PC-9 (cell line): ENCODE results near the gene RALGPS2. TPM values are rescaled to one million over a fixed set of nuclear protein-coding genes. Genes with fewer than 3 reads are reported as not detected.

Experiments used
- BruUV-seq: library from RNA; stranded (reverse); fragments of 400-500 nt; replicated peaks from 2 replicates; lab custom pipeline; 2021; lab: Mats Ljungman, UMichigan
- CTCF ChIA-PET: fragments of 300-600 bp; sonication (Branson Sonifier 250); formaldehyde crosslinking; loops from one replicate; lab custom pipeline; 2022; ENCODE audit warnings: antibody characterized with exemption; lab: Charles Lee
- POLR2A ChIA-PET: fragments of 300-600 bp; sonication (Branson Sonifier 250); formaldehyde crosslinking; loops from one replicate; lab custom pipeline; 2022; ENCODE audit warnings: antibody characterized with exemption; ENCODE audit not compliant: unreplicated experiment; lab: Charles Lee
- DNase-seq, 2 experiments: peaks; one replicate each; pipeline versions ENCODE4 v3.0.0 to v3.0.0-alpha.2; 2015 to 2022; ENCODE audit warnings: mixed read lengths in 1 of 2
- H2AFZ ChIP-seq: fragments of 200-600 bp; sonication (generic); 2 replicates; pipeline ENCODE4 v1.8.1; 2017; ENCODE audit warnings: antibody characterized with exemption
- H3F3A ChIP-seq: fragments of 200-600 bp; sonication (generic); 2 replicates; pipeline ENCODE4 v1.8.1; 2017; ENCODE audit warnings: antibody characterized with exemption, mild to moderate bottlenecking, low read depth; ENCODE audit not compliant: insufficient read depth
- H3K27ac ChIP-seq: fragments of 200-600 bp; sonication (generic); 2 replicates; pipeline ENCODE4 v1.6.1; 2016; ENCODE audit warnings: mixed run types
- H3K27me3 ChIP-seq: fragments of 200-600 bp; sonication (generic); 2 replicates; pipeline ENCODE4 v1.6.1; 2016; ENCODE audit warnings: low read depth, mixed run types; ENCODE audit not compliant: insufficient read depth
- H3K36me3 ChIP-seq: fragments of 200-600 bp; sonication (generic); 2 replicates; pipeline ENCODE4 v1.6.1; 2016; ENCODE audit warnings: low read depth, mixed run types
- H3K4me1 ChIP-seq: fragments of 200-600 bp; sonication (generic); replicated peaks from 2 replicates; pipeline ENCODE4 v1.6.1; 2016; ENCODE audit warnings: mixed run types; ENCODE audit not compliant: insufficient read depth
- H3K4me2 ChIP-seq: fragments of 200-600 bp; sonication (generic); 2 replicates; pipeline ENCODE4 v1.6.1; 2017; ENCODE audit warnings: mixed run types
- H3K4me3 ChIP-seq: fragments of 200-600 bp; sonication (generic); 2 replicates; pipeline ENCODE4 v1.6.1; 2016; ENCODE audit warnings: mixed run types
- H3K79me2 ChIP-seq: fragments of 200-600 bp; sonication (generic); 2 replicates; pipeline ENCODE4 v1.6.1; 2017; ENCODE audit warnings: low read depth, mixed run types
- H3K9me2 ChIP-seq: fragments of 200-600 bp; sonication (generic); 2 replicates; pipeline ENCODE4 v1.8.1; 2017; ENCODE audit warnings: mild to moderate bottlenecking; ENCODE audit not compliant: insufficient read depth
- H3K9me3 ChIP-seq: fragments of 200-600 bp; sonication (generic); 2 replicates; pipeline ENCODE4 v1.8.1; 2016; ENCODE audit warnings: low read depth; ENCODE audit not compliant: insufficient read depth
- H4K20me1 ChIP-seq: fragments of 200-600 bp; sonication (generic); 2 replicates; pipeline ENCODE4 v1.8.1; 2017; ENCODE audit not compliant: insufficient read depth
- CTCF ChIP-seq: fragments of 200-600 bp; sonication (generic); conservative IDR thresholded peaks from 2 replicates; pipeline ENCODE4 v1.6.1; 2017; ENCODE audit warnings: mixed run types, antibody characterized with exemption, mild to moderate bottlenecking, moderate library complexity
- EZH2 ChIP-seq: fragments of 200-600 bp; sonication (generic); IDR thresholded peaks from 2 replicates; pipeline ENCODE4 v1.8.0; 2017; ENCODE audit warnings: antibody characterized with exemption, low read depth
- intact Hi-C: fragments of 100-400 bp; cut with micrococcal nuclease; formaldehyde crosslinking; loops from one replicate; pipeline ENCODE4 v1.10.0; 2022; ENCODE audit not compliant: unreplicated experiment
- total RNA-seq: library from RNA; stranded (reverse); gene quantifications from 2 replicates; pipeline ENCODE4 v1.2.3, GENCODE V29; 2021

The RALGPS2 gene
- total RNA-seq, 1 experiment from 2014 or later: 62.4 TPM

GRCh38 chr1:178862864-178863263 lies 137.8 kb downstream of the RALGPS2 start:
- intact Hi-C loops: no loop called here
- POLR2A ChIA-PET: no interaction called here
- CTCF ChIA-PET: no interaction called here

GRCh38 chr1:178864326-178864725 lies 139.3 kb downstream of the RALGPS2 start:
- H3K36me3 ChIP-seq: 0 out of 2 replicates have a peak, but pooled peaks cover 3% of the 10 kb centered on the region
- no peak overlapping the region for H2AFZ ChIP-seq
- no peaks in the 10 kb centered on the region for H3F3A ChIP-seq
- no peaks in the 10 kb centered on the region; the same call in 1 of the 2 replicates for H4K20me1 ChIP-seq
- no peaks in the 10 kb centered on the region for H3K9me3 ChIP-seq
- no peak for TF ChIP-seq EZH2
- no peak for TF ChIP-seq CTCF
- no peak overlapping the region for H3K4me3 ChIP-seq
- ChIA-PET CTCF (no interaction called here), POLR2A (no interaction called here)
- H3K79me2 ChIP-seq: no peaks in the 10 kb centered on the region
- no peak overlapping the region for H3K27ac ChIP-seq
- BruUV-seq: no TSS peak
- DNase-seq: no peak
- H3K27me3 ChIP-seq: no peaks in the 10 kb centered on the region
- H3K9me2 ChIP-seq: no peaks in the 10 kb centered on the region
- intact Hi-C loops: no loop called here
- no peaks in the 10 kb centered on the region for H3K4me1 ChIP-seq
- H3K4me2 ChIP-seq: no peak overlapping the region

More at GRCh38 chr1:178862864-178863263, 137.8 kb downstream of the RALGPS2 start:
- H3K9me3 ChIP-seq: no peaks in the 10 kb centered on the region
- DNase-seq: no peak
- no peak overlapping the region for H3K4me2 ChIP-seq
- H3F3A ChIP-seq: 0 out of 2 replicates have a peak, but pooled peaks cover 5% of the 10 kb centered on the region
- no peak overlapping the region for H3K27ac ChIP-seq
- H3K79me2 ChIP-seq: no peaks in the 10 kb centered on the region
- no TSS peak for BruUV-seq
- H4K20me1 ChIP-seq: no peaks in the 10 kb centered on the region
- 0 out of 2 replicates have a peak, but pooled peaks cover 3% of the 10 kb centered on the region for H3K36me3 ChIP-seq
- H3K27me3 ChIP-seq: no peaks in the 10 kb centered on the region
- H3K9me2 ChIP-seq: no peaks in the 10 kb centered on the region
- no peaks in the 10 kb centered on the region for H3K4me1 ChIP-seq
- TF ChIP-seq EZH2 (no peak), CTCF (no peak)
- no peak overlapping the region for H2AFZ ChIP-seq
- H3K4me3 ChIP-seq: no peak overlapping the region

GRCh38 chr1:178867670-178868069 lies 142.6 kb downstream of the RALGPS2 start:
- intact Hi-C loops: no loop called here
- ChIA-PET CTCF (no interaction called here), POLR2A (no interaction called here)
- H3K36me3 ChIP-seq: 0 out of 2 replicates have a peak, but pooled peaks cover 3% of the 10 kb centered on the region
- no peak overlapping the region for H2AFZ ChIP-seq
- H3K4me3 ChIP-seq: no peak overlapping the region
- TF ChIP-seq CTCF (no peak), EZH2 (no peak)
- no peaks in the 10 kb centered on the region for H3K9me3 ChIP-seq
- H3F3A ChIP-seq: no peaks in the 10 kb centered on the region; the same call in none of the 2 replicates
- no peaks in the 10 kb centered on the region for H3K79me2 ChIP-seq
- no peak overlapping the region for H3K27ac ChIP-seq
- peaks cover 6% of the 10 kb centered on the region; the same call in 1 of the 2 replicates for H4K20me1 ChIP-seq
- H3K4me2 ChIP-seq: no peak overlapping the region
- peaks cover 17% of the 10 kb centered on the region for H3K4me1 ChIP-seq
- H3K9me2 ChIP-seq: no peaks in the 10 kb centered on the region
- no peak for DNase-seq
- BruUV-seq: no TSS peak
- H3K27me3 ChIP-seq: no peaks in the 10 kb centered on the region
